Hepatocyte (in vitro differentiated cells): ENCODE measurements around the gene TUBGCP2. TPM values are rescaled to one million over a fixed set of nuclear protein-coding genes. Genes with fewer than 3 reads are reported as not detected.

Experiments
- DNase-seq: peaks from one replicate; pipeline ENCODE4 v3.0.0-alpha.2; 2016; ENCODE audit warnings: low spot score
- H2AFZ ChIP-seq: fragments of 200-600 bp; sonication (generic); 2 replicates; pipeline ENCODE4 v1.6.0; 2016; ENCODE audit warnings: antibody characterized with exemption, mild to moderate bottlenecking
- H3K27ac ChIP-seq: fragments of 200-600 bp; sonication (generic); 2 replicates; pipeline ENCODE4 v1.5.1; 2016; ENCODE audit warnings: mild to moderate bottlenecking
- H3K27me3 ChIP-seq: fragments of 200-600 bp; sonication (generic); 2 replicates; pipeline ENCODE4 v1.6.1; 2016
- H3K36me3 ChIP-seq: fragments of 200-600 bp; sonication (generic); replicated peaks from 2 replicates; pipeline ENCODE4 v1.5.1; 2016; ENCODE audit warnings: low read depth; ENCODE audit not compliant: insufficient read depth
- H3K4me1 ChIP-seq: fragments of 200-600 bp; sonication (generic); 2 replicates; pipeline ENCODE4 v1.5.1; 2016; ENCODE audit warnings: mild to moderate bottlenecking, moderate library complexity; ENCODE audit not compliant: insufficient read depth
- H3K4me2 ChIP-seq: fragments of 200-600 bp; sonication (generic); 2 replicates; pipeline ENCODE4 v1.6.0; 2016
- H3K4me3 ChIP-seq: fragments of 200-600 bp; sonication (generic); 2 replicates; pipeline ENCODE4 v1.5.1; 2016; ENCODE audit warnings: mild to moderate bottlenecking
- H3K79me2 ChIP-seq: fragments of 200-600 bp; sonication (generic); 2 replicates; pipeline ENCODE4 v1.6.0; 2017; ENCODE audit warnings: mild to moderate bottlenecking
- H3K9me2 ChIP-seq: fragments of 200-600 bp; sonication (generic); replicated peaks from 2 replicates; pipeline ENCODE4 v1.6.0; 2017; ENCODE audit warnings: mild to moderate bottlenecking; ENCODE audit not compliant: insufficient read depth
- H3K9me3 ChIP-seq: fragments of 200-600 bp; sonication (generic); 2 replicates; pipeline ENCODE4 v1.5.1; 2016; ENCODE audit warnings: low read depth, mild to moderate bottlenecking
- H4K20me1 ChIP-seq: fragments of 200-600 bp; sonication (generic); 2 replicates; pipeline ENCODE4 v1.6.0; 2016; ENCODE audit warnings: mild to moderate bottlenecking; ENCODE audit not compliant: insufficient read depth, poor library complexity, severe bottlenecking
- CTCF ChIP-seq: fragments of 200-600 bp; sonication (generic); IDR thresholded peaks from 2 replicates; pipeline ENCODE4 v1.5.1; 2016; ENCODE audit warnings: antibody characterized with exemption, mild to moderate bottlenecking; ENCODE audit not compliant: poor library complexity
- EZH2 ChIP-seq: fragments of 200-600 bp; sonication (generic); IDR thresholded peaks from 2 replicates; pipeline ENCODE4 v1.6.1; 2016; ENCODE audit warnings: antibody characterized with exemption, mild to moderate bottlenecking, borderline replicate concordance
- EZH2phosphoT487 ChIP-seq: fragments of 200-600 bp; sonication (generic); IDR thresholded peaks from one replicate; pipeline ENCODE4 v1.6.1; 2018; ENCODE audit warnings: antibody characterized with exemption, mild to moderate bottlenecking, low read depth, moderate library complexity; ENCODE audit not compliant: unreplicated experiment, severe bottlenecking
- WGBS: methylation state at CpG from one replicate; pipeline ENCODE4 v1.1.6; 2016; ENCODE audit warnings: low lambda C conversion rate; ENCODE audit errors: missing lambda C conversion rate; 5-methylcytosine and 5-hydroxymethylcytosine counted together
- polyA plus RNA-seq: library from polyadenylated mRNA; unstranded; fragments of >200 nt; fragmentation: Nextera tagmentation; extraction: Ambion mirVana; gene quantifications from 2 replicates; pipeline ENCODE4 v1.2.1, GENCODE V29; 2016
- total RNA-seq: library from RNA; depleted of rRNA; stranded (reverse); fragments of >200 nt; gene quantifications from 2 replicates; pipeline ENCODE4 v1.2.3, GENCODE V29; 2014

The TUBGCP2 gene
- total and polyA plus RNA-seq, 2 experiments from 2014 or later, result 44.8 to 51.5 TPM

- no peaks in the 10 kb centered on the region for H3K9me3 ChIP-seq
- no peak overlapping the region for H3K27ac ChIP-seq
- H3K9me2 ChIP-seq, result no peaks in the 10 kb centered on the region
- H3K4me3 ChIP-seq, result no peak overlapping the region
- DNase-seq, result no peak
- no peaks in the 10 kb centered on the region for H4K20me1 ChIP-seq
- H3K36me3 ChIP-seq, result no peaks in the 10 kb centered on the region
- no peak overlapping the region for H2AFZ ChIP-seq
- H3K79me2 ChIP-seq, result no peaks in the 10 kb centered on the region
- H3K4me2 ChIP-seq, result no peak overlapping the region
- 72% methylated on average over 21 of the region's 24 CpGs for WGBS
- peaks cover 6% of the 10 kb centered on the region for H3K4me1 ChIP-seq
- TF ChIP-seq EZH2phosphoT487 (no peak), EZH2 (no peak), CTCF (no peak)
- H3K27me3 ChIP-seq, result no peaks in the 10 kb centered on the region
Observed at GRCh38 chr10:133351408-133352318, 43.0 kb upstream of the TUBGCP2 start.

- 74% methylated on average over 9 of the region's 13 CpGs for WGBS
- H3K27ac ChIP-seq, result no peak overlapping the region
Observed at GRCh38 chr10:133350950-133351329, 42.3 kb upstream of the TUBGCP2 start.

GRCh38 chr10:133350283-133350949 lies 41.7 kb upstream of the TUBGCP2 start:
- Histone ChIP-seq H3K36me3 (no peaks in the 10 kb centered on the region), H3K4me3 (no peak overlapping the region), H4K20me1 (no peaks in the 10 kb centered on the region), H3K9me3 (no peaks in the 10 kb centered on the region), H3K27me3 (no peaks in the 10 kb centered on the region), H3K79me2 (no peaks in the 10 kb centered on the region), H3K27ac (no peak overlapping the region), H3K4me2 (no peak overlapping the region), H2AFZ (no peak overlapping the region), H3K4me1 (peaks cover 5% of the 10 kb centered on the region), H3K9me2 (no peaks in the 10 kb centered on the region)
- WGBS, result 91% methylated on average over 12 of the region's 12 CpGs
- no peak for DNase-seq
- TF ChIP-seq EZH2phosphoT487, result no peak
- TF ChIP-seq EZH2, result no peak
- TF ChIP-seq CTCF, result no peak

More at GRCh38 chr10:133350950-133351329, 42.3 kb upstream of the TUBGCP2 start:
- H3K36me3 ChIP-seq, result no peaks in the 10 kb centered on the region
- no peak for DNase-seq
- no peak overlapping the region for H3K4me2 ChIP-seq
- H4K20me1 ChIP-seq, result no peaks in the 10 kb centered on the region
- no peaks in the 10 kb centered on the region for H3K27me3 ChIP-seq
- H3K79me2 ChIP-seq, result no peaks in the 10 kb centered on the region
- peaks cover 5% of the 10 kb centered on the region for H3K4me1 ChIP-seq
- no peaks in the 10 kb centered on the region for H3K9me2 ChIP-seq
- no peak overlapping the region for H2AFZ ChIP-seq
- TF ChIP-seq EZH2, result no peak
- no peak for TF ChIP-seq CTCF
- TF ChIP-seq EZH2phosphoT487, result no peak
- no peaks in the 10 kb centered on the region for H3K9me3 ChIP-seq
- H3K4me3 ChIP-seq, result no peak overlapping the region
